Sigmoid colon (tissue), 7 donors: ENCODE results near the gene RUSF1. TPM values are rescaled to one million over a fixed set of nuclear protein-coding genes. Genes with fewer than 3 reads are reported as not detected.

Source experiments
- DNase-seq: peaks from one replicate; pipeline ENCODE4 v3.0.0-alpha.2; 2019
- H3K27ac ChIP-seq, 4 donors: fragments of 200-600 bp; sonication (generic); one replicate each; pipeline ENCODE4 v1.5.1; 2016 to 2019; ENCODE audit warnings: mild to moderate bottlenecking in 1 of 4
- H3K27me3 ChIP-seq, 3 donors: fragments of 200-600 bp; sonication (generic); one replicate each; pipeline ENCODE4 v1.5.1; 2019; ENCODE audit warnings: mild to moderate bottlenecking in 1 of 3
- H3K36me3 ChIP-seq, 4 donors: fragments of 200-600 bp; sonication (generic); one replicate each; pipeline ENCODE4 v1.5.1; 2016 to 2019
- H3K4me1 ChIP-seq, 4 donors: fragments of 200-600 bp; sonication (generic); one replicate each; pipeline ENCODE4 v1.5.1; 2017 to 2019
- H3K4me3 ChIP-seq, 4 donors: fragments of 200-600 bp; sonication (generic); one replicate each; pipeline ENCODE4 v1.5.1; 2017 to 2019; ENCODE audit warnings: mild to moderate bottlenecking in 2 of 4, moderate library complexity in 1 of 4
- H3K9me3 ChIP-seq, 4 donors: fragments of 200-600 bp in 3 of 4; sonication (generic) in 3 of 4; one replicate each; pipeline versions ENCODE4 v1.5.1 to v1.6.1; 2013 to 2019
- EP300 ChIP-seq, 4 donors: sonication (generic); formaldehyde crosslinking; IDR thresholded peaks; one replicate each; pipeline ENCODE4 v1.6.1; 2017; ENCODE audit warnings: antibody characterized with exemption in 4 of 4
- POLR2A ChIP-seq, 2 donors: fragments of 450-650 bp; IDR thresholded peaks; one replicate each; pipeline ENCODE4 v1.6.1; 2016; ENCODE audit warnings: antibody characterized with exemption in 2 of 2, mild to moderate bottlenecking in 2 of 2, moderate library complexity in 2 of 2
- POLR2AphosphoS5 ChIP-seq, 4 donors: sonication (generic); formaldehyde crosslinking; IDR thresholded peaks; one replicate each; pipeline ENCODE4 v1.6.1; 2017; ENCODE audit warnings: antibody characterized with exemption in 4 of 4
- WGBS, 2 donors: extraction: QIAGEN DNeasy Blood & Tissue Kit; methylation state at CpG; one replicate each; pipeline ENCODE4 v1.1.7; 2013; 5-methylcytosine and 5-hydroxymethylcytosine counted together
- intact Hi-C: fragments of 100-400 bp; cut with DNase I; formaldehyde crosslinking; loops from one replicate; pipeline ENCODE4 v1.15.1; 2023
- polyA plus RNA-seq, 3 donors: library from polyadenylated mRNA; stranded (reverse); fragments of 200-250 nt; gene quantifications; one replicate each; pipeline ENCODE4 v1.2.3, GENCODE V29; 2013
- total RNA-seq, 4 donors: library from RNA; depleted of rRNA; stranded (reverse); fragments of >200 nt; gene quantifications; one replicate each; pipeline ENCODE4 v1.1.0, GENCODE V29; 2016
- TF ChIP-seq, protein P1 (sequence below), 4 experiments: fragments of 450-650 bp in 3 of 4; fragments of 200-600 bp in 1 of 4; IDR thresholded peaks; one replicate each; pipeline ENCODE4 v1.5.1; 2016 to 2019; ENCODE audit warnings: antibody characterized with exemption in 4 of 4, mild to moderate bottlenecking in 3 of 4, moderate library complexity in 2 of 4
- donor health status: healthy with polysubstance abuse.
- donor health status: Bipolar disorder and iron deficiency.
- donor health status: healthy.

Gene RUSF1
- total and polyA plus RNA-seq, 7 donors = 7.9 to 67.0 (median 36.5) TPM

DNA sequence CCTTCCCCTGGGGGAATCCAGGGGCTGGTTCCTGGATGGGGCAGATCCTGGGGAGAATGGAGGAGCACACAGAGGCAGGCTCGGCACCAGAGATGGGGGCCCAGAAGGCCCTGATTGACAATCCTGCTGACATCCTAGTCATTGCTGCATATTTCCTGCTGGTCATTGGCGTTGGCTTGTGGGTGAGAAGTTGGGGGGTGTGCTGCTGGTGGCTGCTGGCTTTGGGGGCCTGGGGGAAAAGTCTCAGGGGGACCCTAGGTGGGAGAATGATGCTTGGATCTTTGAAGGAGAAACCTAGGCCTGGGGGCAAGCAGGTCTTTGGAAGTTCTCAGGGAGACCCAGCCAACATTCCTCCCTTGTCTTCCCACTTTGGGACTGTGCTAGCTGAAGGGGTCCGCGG lies 25.1 kb downstream of the RUSF1 start, which contains the start of gene SLC5A2:
Gene SLC5A2 (plus strand): TSS at position 43 of the 400 bp plus-strand sequence. CDS start 14 bp downstream, at position 57.
- Histone ChIP-seq H3K27ac (no peak within 1 kb of the TSS), H3K4me3 (no peak within 1 kb of the TSS), H3K4me1 (peaks cover 0 to 25% (median 17%) of the 10 kb centered on the region in 4 donors), H3K27me3 (peaks cover 17 to 33% (median 29%) of the 10 kb centered on the region in 3 donors), H3K9me3 (peaks cover 0 to 3% (median 0%) of the 10 kb centered on the region in 4 donors), H3K36me3 (peaks cover under 1 to 11% (median 2%) of the 10 kb centered on the region in 4 donors)
- no peak for DNase-seq
- TF ChIP-seq, protein P1, sequence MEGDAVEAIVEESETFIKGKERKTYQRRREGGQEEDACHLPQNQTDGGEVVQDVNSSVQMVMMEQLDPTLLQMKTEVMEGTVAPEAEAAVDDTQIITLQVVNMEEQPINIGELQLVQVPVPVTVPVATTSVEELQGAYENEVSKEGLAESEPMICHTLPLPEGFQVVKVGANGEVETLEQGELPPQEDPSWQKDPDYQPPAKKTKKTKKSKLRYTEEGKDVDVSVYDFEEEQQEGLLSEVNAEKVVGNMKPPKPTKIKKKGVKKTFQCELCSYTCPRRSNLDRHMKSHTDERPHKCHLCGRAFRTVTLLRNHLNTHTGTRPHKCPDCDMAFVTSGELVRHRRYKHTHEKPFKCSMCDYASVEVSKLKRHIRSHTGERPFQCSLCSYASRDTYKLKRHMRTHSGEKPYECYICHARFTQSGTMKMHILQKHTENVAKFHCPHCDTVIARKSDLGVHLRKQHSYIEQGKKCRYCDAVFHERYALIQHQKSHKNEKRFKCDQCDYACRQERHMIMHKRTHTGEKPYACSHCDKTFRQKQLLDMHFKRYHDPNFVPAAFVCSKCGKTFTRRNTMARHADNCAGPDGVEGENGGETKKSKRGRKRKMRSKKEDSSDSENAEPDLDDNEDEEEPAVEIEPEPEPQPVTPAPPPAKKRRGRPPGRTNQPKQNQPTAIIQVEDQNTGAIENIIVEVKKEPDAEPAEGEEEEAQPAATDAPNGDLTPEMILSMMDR (IDR thresholded peaks at IDR 0.05) = no peak
- no peak for TF ChIP-seq POLR2AphosphoS5 (IDR thresholded peaks at IDR 0.05)
- TF ChIP-seq EP300 (IDR thresholded peaks at IDR 0.05) = no peak
- TF ChIP-seq POLR2A (IDR thresholded peaks at IDR 0.05) = no peak
- WGBS, 2 donors = 91% methylated on average over 4 of the region's 4 CpGs
- intact Hi-C loops = no loop called here

- peak in 3 of 4 donors; percentile 12 to 75 (median 74) for TF ChIP-seq POLR2AphosphoS5 (IDR thresholded peaks at IDR 0.05)
- TF ChIP-seq, protein P1 (IDR thresholded peaks at IDR 0.05) = no peak
- H3K4me3 ChIP-seq = no peak overlapping the region
- peaks cover 15 to 32% (median 22%) of the 10 kb centered on the region in 4 donors for H3K36me3 ChIP-seq
- WGBS, 2 donors = 17 to 33% methylated on average over 7 of the region's 7 CpGs
- H3K27me3 ChIP-seq = peaks cover 0 to 12% (median 12%) of the 10 kb centered on the region in 3 donors
- peaks cover 0 to 30% (median 25%) of the 10 kb centered on the region in 4 donors for H3K4me1 ChIP-seq
- intact Hi-C loops = no loop called here
- no peaks in the 10 kb centered on the region for H3K9me3 ChIP-seq
- H3K27ac ChIP-seq = no peak overlapping the region
- DNase-seq = no peak
These were observed 27.2 kb downstream of the RUSF1 start for GRCh38 chr16:31480851-31481536.

DNA sequence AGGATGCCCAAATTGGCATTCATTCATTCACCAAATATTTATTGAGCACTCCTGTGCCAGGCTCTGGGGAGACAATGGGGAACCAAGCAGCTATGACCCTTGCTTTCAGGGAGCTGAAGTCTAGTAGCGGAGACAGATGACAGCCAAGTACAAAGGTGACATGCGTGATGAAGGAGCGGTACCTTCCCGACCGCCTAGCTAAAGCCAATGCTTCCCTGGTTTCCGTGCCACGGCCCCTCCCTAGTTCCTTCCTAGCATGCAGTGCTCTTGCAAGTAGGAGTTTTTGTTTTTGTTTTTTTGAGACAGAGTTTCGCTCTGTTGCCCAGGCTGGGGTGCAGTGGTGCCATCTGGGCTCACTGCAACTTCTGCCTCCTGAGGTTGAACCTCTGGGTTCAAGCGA lies 28.4 kb downstream of the RUSF1 start:
- H3K27ac ChIP-seq = no peak overlapping the region
- 66 to 83% methylated on average over 9 of the region's 9 CpGs for WGBS, 2 donors

GRCh38 chr16:31478956-31479355 lies 29.2 kb downstream of the RUSF1 start:
- peak overlapping the region in 2 of 4 donors; percentile 14 to 99 for H3K27ac ChIP-seq
- no peaks in the 10 kb centered on the region for H3K27me3 ChIP-seq
- intact Hi-C loops = loop anchor here (10.0 kb wide), 1 partner anchor 236 kb away; a partner anchor contains a TSS
- H3K9me3 ChIP-seq = no peaks in the 10 kb centered on the region
- 87 to 88% methylated on average over 3 of the region's 3 CpGs for WGBS, 2 donors
- peak in 1 of 4 donors; percentile 49 for TF ChIP-seq POLR2AphosphoS5 (IDR thresholded peaks at IDR 0.05)
- no peak for TF ChIP-seq EP300 (IDR thresholded peaks at IDR 0.05)
- H3K36me3 ChIP-seq = peaks cover 29 to 53% (median 42%) of the 10 kb centered on the region in 4 donors
- no peak for DNase-seq
- peaks cover 0 to 50% (median 45%) of the 10 kb centered on the region in 4 donors for H3K4me1 ChIP-seq
- no peak overlapping the region for H3K4me3 ChIP-seq

More for the DNA sequence above, 28.4 kb downstream of the RUSF1 start:
- intact Hi-C loops = loop anchor here (10.0 kb wide), 1 partner anchor 235 kb away; a partner anchor contains a TSS
- no peak for TF ChIP-seq POLR2A (IDR thresholded peaks at IDR 0.05)
- peak in 2 of 4 donors; percentile 56 to 71 for TF ChIP-seq POLR2AphosphoS5 (IDR thresholded peaks at IDR 0.05)
- peaks cover 23 to 45% (median 34%) of the 10 kb centered on the region in 4 donors for H3K36me3 ChIP-seq
- H3K4me3 ChIP-seq = no peak overlapping the region
- DNase-seq = no peak
- H3K4me1 ChIP-seq = peaks cover 0 to 42% (median 37%) of the 10 kb centered on the region in 4 donors
- H3K27me3 ChIP-seq = peaks cover 0 to 3% (median 0%) of the 10 kb centered on the region in 3 donors
- H3K9me3 ChIP-seq = no peaks in the 10 kb centered on the region

DNA sequence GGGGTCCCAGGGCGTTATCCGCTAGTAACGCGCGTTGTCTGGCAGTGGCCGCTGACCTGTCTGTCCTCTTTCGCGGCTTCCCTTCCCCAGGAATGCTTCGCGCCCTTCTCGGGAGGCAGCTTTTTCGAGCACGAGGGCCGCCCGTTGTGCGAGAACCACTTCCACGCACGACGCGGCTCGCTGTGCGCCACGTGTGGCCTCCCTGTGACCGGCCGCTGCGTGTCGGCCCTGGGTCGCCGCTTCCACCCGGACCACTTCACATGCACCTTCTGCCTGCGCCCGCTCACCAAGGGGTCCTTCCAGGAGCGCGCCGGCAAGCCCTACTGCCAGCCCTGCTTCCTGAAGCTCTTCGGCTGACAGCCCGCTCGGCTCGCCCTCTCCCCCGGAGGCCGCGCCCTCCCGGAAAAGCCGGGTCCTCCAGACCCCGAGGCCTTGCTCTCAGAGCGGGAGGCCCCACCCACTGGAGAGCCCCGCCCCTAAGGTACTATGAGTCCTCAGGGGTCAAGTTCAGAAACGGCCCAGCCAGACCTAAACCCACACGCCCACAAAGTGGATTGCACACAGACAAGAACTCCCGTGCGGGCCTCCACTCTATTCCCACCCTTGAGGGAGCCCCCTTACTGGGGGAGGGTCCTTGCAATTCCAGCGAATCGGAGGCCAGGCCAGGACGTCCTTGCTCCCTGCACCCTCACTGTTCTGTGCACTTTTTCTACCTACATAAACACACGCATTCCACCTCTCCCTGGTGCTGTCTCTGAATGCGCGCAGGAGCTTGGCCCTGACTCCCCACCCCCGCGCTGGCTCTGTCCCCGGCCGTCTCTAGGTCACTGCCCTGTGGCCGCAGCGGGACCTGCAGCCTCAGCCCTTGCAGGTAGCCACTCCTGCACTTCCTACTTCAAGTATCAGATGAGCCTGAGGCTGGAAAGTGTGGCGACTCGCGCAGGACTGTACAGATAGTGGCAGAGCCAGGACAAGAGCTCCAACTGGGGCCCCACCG lies 30.7 kb downstream of the RUSF1 start:
- intact Hi-C loops = loop anchor here (10.0 kb wide), 1 partner anchor 237 kb away; a partner anchor contains a TSS
- H3K27ac ChIP-seq = peak overlapping the region; percentile 55 to 99 (median 70)
- peaks cover 36 to 60% (median 49%) of the 10 kb centered on the region in 4 donors for H3K36me3 ChIP-seq

More for the DNA sequence above, 30.7 kb downstream of the RUSF1 start:
- Histone ChIP-seq H3K9me3 (no peaks in the 10 kb centered on the region), H3K27me3 (no peaks in the 10 kb centered on the region), H3K4me1 (peaks cover 0 to 59% (median 55%) of the 10 kb centered on the region in 4 donors), H3K4me3 (peak overlapping the region in 3 of 4 donors; percentile 18 to 30 (median 24))
- TF ChIP-seq EP300 (IDR thresholded peaks at IDR 0.05) (no peak), POLR2A (IDR thresholded peaks at IDR 0.05) (no peak), POLR2AphosphoS5 (IDR thresholded peaks at IDR 0.05) (no peak)
- TF ChIP-seq, protein P1 (IDR thresholded peaks at IDR 0.05) = no peak
- 11 to 32% methylated on average over 67 of the region's 67 CpGs for WGBS, 2 donors
- no peak for DNase-seq
